Endothelial cell of umbilical vein (primary cell): Measurements from ENCODE around the gene C17orf114. TPM values are rescaled to one million over a fixed set of nuclear protein-coding genes. Genes with fewer than 3 reads are reported as not detected.

ENCODE experiments used
- polyA plus RNA-seq, 4 experiments: library from polyadenylated mRNA; depleted of rRNA in 3 of 4; stranded (reverse) in 3 of 4; unstranded in 1 of 4; fragments of >200 nt; gene quantifications; 2 replicates each; pipeline versions ENCODE4 v1.2.1 to v1.2.3, GENCODE V29; 2011 to 2012; ENCODE audit warnings: missing spikeins in 1 of 4
- total RNA-seq: library from RNA; stranded (reverse); gene quantifications from 2 replicates; pipeline ENCODE4 v1.2.3, GENCODE V29; 2021

Gene C17orf114

Other genes starting within 250 kb of the C17orf114 start
- 78.1 and 79.2 TPM in 2 replicates for gene MYBBP1A, start 246.9 kb downstream of the C17orf114 start, total RNA-seq
- 26.8 and 29.3 TPM in 2 replicates for gene MYBBP1A, start 246.9 kb downstream of the C17orf114 start, polyA plus RNA-seq
- not detected in 2 replicates for gene GGT6, start 241.8 kb downstream of the C17orf114 start, total RNA-seq
- gene GGT6, start 241.8 kb downstream of the C17orf114 start, polyA plus RNA-seq, result not detected in 2 replicates
- gene SMTNL2, start 217.8 kb downstream of the C17orf114 start, total RNA-seq, result not detected in 2 replicates
- gene SMTNL2, start 217.8 kb downstream of the C17orf114 start, polyA plus RNA-seq, result not detected in 2 replicates
- not detected in 2 replicates for gene ALOX15, start 160.7 kb downstream of the C17orf114 start, total RNA-seq
- gene ALOX15, start 160.7 kb downstream of the C17orf114 start, polyA plus RNA-seq, result not detected in 2 replicates
- gene PELP1, start 98.2 kb downstream of the C17orf114 start, total RNA-seq, result 58.5 and 63.9 TPM in 2 replicates
- 26.8 and 41.2 TPM in 2 replicates for gene PELP1, start 98.2 kb downstream of the C17orf114 start, polyA plus RNA-seq
- 21.3 and 25.2 TPM in 2 replicates for gene ARRB2, start 91.7 kb downstream of the C17orf114 start, total RNA-seq
- 18.6 and 19.1 TPM in 2 replicates for gene ARRB2, start 91.7 kb downstream of the C17orf114 start, polyA plus RNA-seq
- gene MED11, start 70.9 kb downstream of the C17orf114 start, total RNA-seq, result 11.7 and 12.9 TPM in 2 replicates
- 21.2 and 23.8 TPM in 2 replicates for gene MED11, start 70.9 kb downstream of the C17orf114 start, polyA plus RNA-seq
- gene ZMYND15, start 62.5 kb downstream of the C17orf114 start, total RNA-seq, result 0.44 TPM in 1 of 2 replicates, not detected in the other
- 0.12 and 0.18 TPM in 2 replicates for gene ZMYND15, start 62.5 kb downstream of the C17orf114 start, polyA plus RNA-seq
- 4.8 and 5.4 TPM in 2 replicates for gene CXCL16, start 62.4 kb downstream of the C17orf114 start, total RNA-seq
- gene CXCL16, start 62.4 kb downstream of the C17orf114 start, polyA plus RNA-seq, result 6.1 and 7.3 TPM in 2 replicates
- gene TM4SF5, start 30.4 kb downstream of the C17orf114 start, total RNA-seq, result not detected in 2 replicates
- not detected in 2 replicates for gene TM4SF5, start 30.4 kb downstream of the C17orf114 start, polyA plus RNA-seq
- gene VMO1, start 16.0 kb downstream of the C17orf114 start, total RNA-seq, result not detected in 2 replicates
- 0.23 and 0.27 TPM in 2 replicates for gene VMO1, start 16.0 kb downstream of the C17orf114 start, polyA plus RNA-seq
- gene GLTPD2, start 13.4 kb downstream of the C17orf114 start, total RNA-seq, result not detected in 2 replicates
- not detected in 2 replicates for gene GLTPD2, start 13.4 kb downstream of the C17orf114 start, polyA plus RNA-seq
- gene PSMB6, start 6.2 kb downstream of the C17orf114 start, total RNA-seq, result 203 and 214 TPM in 2 replicates
- 598 and 599 TPM in 2 replicates for gene PSMB6, start 6.2 kb downstream of the C17orf114 start, polyA plus RNA-seq
- gene PLD2, start 4.8 kb upstream of the C17orf114 start, total RNA-seq, result 52.3 and 58.7 TPM in 2 replicates
- 53.6 and 54.7 TPM in 2 replicates for gene PLD2, start 4.8 kb upstream of the C17orf114 start, polyA plus RNA-seq
- 87.5 and 89.4 TPM in 2 replicates for gene MINK1, start 31.0 kb upstream of the C17orf114 start, total RNA-seq
- 46.8 and 53.6 TPM in 2 replicates for gene MINK1, start 31.0 kb upstream of the C17orf114 start, polyA plus RNA-seq
- gene C17orf107, start 97.2 kb upstream of the C17orf114 start, total RNA-seq, result 1.0 and 1.5 TPM in 2 replicates
- gene C17orf107, start 97.2 kb upstream of the C17orf114 start, polyA plus RNA-seq, result 0.68 and 0.86 TPM in 2 replicates
- gene CHRNE, start 100.8 kb upstream of the C17orf114 start, total RNA-seq, result 0.76 and 0.84 TPM in 2 replicates
- 1.1 and 1.3 TPM in 2 replicates for gene CHRNE, start 100.8 kb upstream of the C17orf114 start, polyA plus RNA-seq
- gene GP1BA, start 129.9 kb upstream of the C17orf114 start, total RNA-seq, result not detected in 2 replicates
- not detected in 2 replicates for gene GP1BA, start 129.9 kb upstream of the C17orf114 start, polyA plus RNA-seq
- 50.2 and 58.2 TPM in 2 replicates for gene SLC25A11, start 137.7 kb upstream of the C17orf114 start, total RNA-seq
- gene SLC25A11, start 137.7 kb upstream of the C17orf114 start, polyA plus RNA-seq, result 95.2 and 110 TPM in 2 replicates
- 60.2 and 61.0 TPM in 2 replicates for gene RNF167, start 137.9 kb upstream of the C17orf114 start, total RNA-seq
- gene RNF167, start 137.9 kb upstream of the C17orf114 start, polyA plus RNA-seq, result 87.6 and 121 TPM in 2 replicates
- gene PFN1, start 146.2 kb upstream of the C17orf114 start, total RNA-seq, result 1,167 and 1,191 TPM in 2 replicates
- 1,577 and 1,770 TPM in 2 replicates for gene PFN1, start 146.2 kb upstream of the C17orf114 start, polyA plus RNA-seq
- gene ENO3, start 148.8 kb upstream of the C17orf114 start, total RNA-seq, result 5.1 and 5.5 TPM in 2 replicates
- 5.9 and 6.5 TPM in 2 replicates for gene ENO3, start 148.8 kb upstream of the C17orf114 start, polyA plus RNA-seq
- 65.1 and 75.2 TPM in 2 replicates for gene SPAG7, start 165.5 kb upstream of the C17orf114 start, total RNA-seq
- gene SPAG7, start 165.5 kb upstream of the C17orf114 start, polyA plus RNA-seq, result 58.4 and 68.6 TPM in 2 replicates
- gene CAMTA2, start 185.3 kb upstream of the C17orf114 start, total RNA-seq, result 51.0 and 56.7 TPM in 2 replicates
- 33.8 and 47.2 TPM in 2 replicates for gene CAMTA2, start 185.3 kb upstream of the C17orf114 start, polyA plus RNA-seq
- 0.71 and 1.0 TPM in 2 replicates for gene INCA1, start 195.2 kb upstream of the C17orf114 start, total RNA-seq
- 0.99 and 1.0 TPM in 2 replicates for gene INCA1, start 195.2 kb upstream of the C17orf114 start, polyA plus RNA-seq
- gene KIF1C, start 195.6 kb upstream of the C17orf114 start, total RNA-seq, result 171 and 174 TPM in 2 replicates
- gene KIF1C, start 195.6 kb upstream of the C17orf114 start, polyA plus RNA-seq, result 33.6 and 33.9 TPM in 2 replicates
- not detected in 2 replicates for gene SLC52A1, start 233.1 kb upstream of the C17orf114 start, total RNA-seq
- gene SLC52A1, start 233.1 kb upstream of the C17orf114 start, polyA plus RNA-seq, result 0.04 and 0.08 TPM in 2 replicates